Measurements from ENCODE around the gene LRRC27.

LRRC27 gene

DNA sequence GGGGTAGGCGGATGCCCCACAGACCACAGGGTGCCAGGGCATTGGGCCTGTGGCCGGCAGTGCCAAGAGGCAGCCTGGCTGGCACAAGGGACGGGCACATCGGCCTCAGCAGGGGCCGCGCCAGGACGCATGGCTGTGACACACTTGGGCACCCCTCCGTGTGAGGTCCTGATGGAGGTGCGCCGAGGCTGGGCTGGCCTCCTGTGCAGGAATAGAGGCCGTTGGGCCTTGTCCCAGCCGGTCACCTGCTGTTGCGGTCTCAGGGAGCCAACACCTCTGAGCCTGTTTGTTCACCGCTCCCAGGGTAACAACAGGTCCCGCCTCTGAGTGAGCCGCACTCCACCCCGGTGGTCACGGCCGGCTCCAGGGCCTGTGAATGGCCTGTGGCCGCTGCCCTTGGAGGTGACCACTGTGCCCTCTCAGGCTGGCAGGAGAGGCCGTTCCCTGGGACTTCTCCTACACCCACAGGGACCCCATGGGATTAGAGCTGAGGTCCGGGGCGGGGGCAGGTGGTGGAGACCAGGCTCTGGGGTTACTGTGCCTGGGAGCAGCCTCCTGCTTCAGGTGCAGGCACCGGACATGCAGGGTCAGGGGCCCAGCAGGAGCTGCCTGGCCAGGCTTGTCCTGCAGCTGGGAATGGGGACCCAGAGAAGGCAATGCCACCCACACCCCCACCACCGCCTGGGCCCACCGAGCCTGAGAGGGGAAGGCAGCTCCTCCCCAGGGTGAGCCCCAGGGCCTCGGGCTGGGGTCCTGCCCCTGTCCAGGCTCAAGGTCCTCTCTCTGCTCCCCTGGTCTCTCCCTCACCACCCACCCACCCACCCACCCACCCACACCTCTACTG, 77.1 kb downstream of the LRRC27 start:
- DNase-seq (ENCODE audit: low spot score), result no peak
- TF ChIP-seq, protein P1, sequence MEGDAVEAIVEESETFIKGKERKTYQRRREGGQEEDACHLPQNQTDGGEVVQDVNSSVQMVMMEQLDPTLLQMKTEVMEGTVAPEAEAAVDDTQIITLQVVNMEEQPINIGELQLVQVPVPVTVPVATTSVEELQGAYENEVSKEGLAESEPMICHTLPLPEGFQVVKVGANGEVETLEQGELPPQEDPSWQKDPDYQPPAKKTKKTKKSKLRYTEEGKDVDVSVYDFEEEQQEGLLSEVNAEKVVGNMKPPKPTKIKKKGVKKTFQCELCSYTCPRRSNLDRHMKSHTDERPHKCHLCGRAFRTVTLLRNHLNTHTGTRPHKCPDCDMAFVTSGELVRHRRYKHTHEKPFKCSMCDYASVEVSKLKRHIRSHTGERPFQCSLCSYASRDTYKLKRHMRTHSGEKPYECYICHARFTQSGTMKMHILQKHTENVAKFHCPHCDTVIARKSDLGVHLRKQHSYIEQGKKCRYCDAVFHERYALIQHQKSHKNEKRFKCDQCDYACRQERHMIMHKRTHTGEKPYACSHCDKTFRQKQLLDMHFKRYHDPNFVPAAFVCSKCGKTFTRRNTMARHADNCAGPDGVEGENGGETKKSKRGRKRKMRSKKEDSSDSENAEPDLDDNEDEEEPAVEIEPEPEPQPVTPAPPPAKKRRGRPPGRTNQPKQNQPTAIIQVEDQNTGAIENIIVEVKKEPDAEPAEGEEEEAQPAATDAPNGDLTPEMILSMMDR (IDR thresholded peaks at IDR 0.05; ENCODE audit: extremely low read depth, insufficient read depth, missing control alignments), result no peak
- in situ Hi-C loops (cut with MboI; ENCODE audit: low pct_unique_long_range_greater_than_20kb, low sequenced_read_pairs, unreplicated experiment), result no loop called here

- TF ChIP-seq, protein P1 (IDR thresholded peaks at IDR 0.05; ENCODE audit: extremely low read depth, insufficient read depth, missing control alignments), result no peak
- no peak for DNase-seq (ENCODE audit: low spot score)
- in situ Hi-C loops (cut with MboI; ENCODE audit: low pct_unique_long_range_greater_than_20kb, low sequenced_read_pairs, unreplicated experiment), result no loop called here
Measured at GRCh38 chr10:132409667-132410028, 77.7 kb downstream of the LRRC27 start.

GRCh38 chr10:132410056-132410778, 78.2 kb downstream of the LRRC27 start:
- in situ Hi-C loops (cut with MboI; ENCODE audit: low pct_unique_long_range_greater_than_20kb, low sequenced_read_pairs, unreplicated experiment), result no loop called here
- no peak for DNase-seq (ENCODE audit: low spot score)
- TF ChIP-seq, protein P1 (IDR thresholded peaks at IDR 0.05; ENCODE audit: extremely low read depth, insufficient read depth, missing control alignments), result no peak

- DNase-seq (ENCODE audit: low spot score), result no peak
- TF ChIP-seq, protein P1 (IDR thresholded peaks at IDR 0.05; ENCODE audit: extremely low read depth, insufficient read depth, missing control alignments), result no peak
- in situ Hi-C loops (cut with MboI; ENCODE audit: low pct_unique_long_range_greater_than_20kb, low sequenced_read_pairs, unreplicated experiment), result no loop called here
Measured at GRCh38 chr10:132410779-132411532, 79.0 kb downstream of the LRRC27 start.

- TF ChIP-seq, protein P1 (IDR thresholded peaks at IDR 0.05; ENCODE audit: extremely low read depth, insufficient read depth, missing control alignments), result no peak
- no peak for DNase-seq (ENCODE audit: low spot score)
Measured at GRCh38 chr10:132411561-132412253, 79.7 kb downstream of the LRRC27 start.

More at GRCh38 chr10:132411561-132412253, 79.7 kb downstream of the LRRC27 start:
- in situ Hi-C loops (cut with MboI; ENCODE audit: low pct_unique_long_range_greater_than_20kb, low sequenced_read_pairs, unreplicated experiment), result no loop called here
